Measurements from ENCODE around the gene TRIM41. TPM values are rescaled to one million over a fixed set of nuclear protein-coding genes. Genes with fewer than 3 reads are reported as not detected.
"Not testable (repeated sequence)": the region's sequence is repeated elsewhere in the genome, so short reads cannot be mapped to it uniquely, and the experiment has no call there.

The TRIM41 gene
- polyA plus RNA-seq, 1 donor from 2014 or later: 32.1 TPM

GRCh38 chr5:181212080-181212479 lies 11.0 kb upstream of the TRIM41 start:
- no peaks in the 10 kb centered on the region for H4K20me1 ChIP-seq (ENCODE audit: insufficient read depth)
- H3K4me3 ChIP-seq (ENCODE audit: low read length): no peak overlapping the region
- H2AFZ ChIP-seq (ENCODE audit: low read depth, low read length): no peak overlapping the region
- H3K9ac ChIP-seq (ENCODE audit: low read length): no peak overlapping the region
- peaks cover 2% of the 10 kb centered on the region for H3F3A ChIP-seq (ENCODE audit: insufficient read depth, low read length, poor library complexity, severe bottlenecking)
- H3K9me3 ChIP-seq (ENCODE audit: low read length): no peaks in the 10 kb centered on the region
- peaks cover 14% of the 10 kb centered on the region for H3K27me3 ChIP-seq (ENCODE audit: insufficient read depth, low read depth, low read length)
- no peak overlapping the region for H3K4me2 ChIP-seq (ENCODE audit: low read length)
- H3K27ac ChIP-seq (ENCODE audit: low read length): no peak overlapping the region
- H3K9me2 ChIP-seq (ENCODE audit: insufficient read depth, low read length): no peaks in the 10 kb centered on the region
- TF ChIP-seq, protein P1, sequence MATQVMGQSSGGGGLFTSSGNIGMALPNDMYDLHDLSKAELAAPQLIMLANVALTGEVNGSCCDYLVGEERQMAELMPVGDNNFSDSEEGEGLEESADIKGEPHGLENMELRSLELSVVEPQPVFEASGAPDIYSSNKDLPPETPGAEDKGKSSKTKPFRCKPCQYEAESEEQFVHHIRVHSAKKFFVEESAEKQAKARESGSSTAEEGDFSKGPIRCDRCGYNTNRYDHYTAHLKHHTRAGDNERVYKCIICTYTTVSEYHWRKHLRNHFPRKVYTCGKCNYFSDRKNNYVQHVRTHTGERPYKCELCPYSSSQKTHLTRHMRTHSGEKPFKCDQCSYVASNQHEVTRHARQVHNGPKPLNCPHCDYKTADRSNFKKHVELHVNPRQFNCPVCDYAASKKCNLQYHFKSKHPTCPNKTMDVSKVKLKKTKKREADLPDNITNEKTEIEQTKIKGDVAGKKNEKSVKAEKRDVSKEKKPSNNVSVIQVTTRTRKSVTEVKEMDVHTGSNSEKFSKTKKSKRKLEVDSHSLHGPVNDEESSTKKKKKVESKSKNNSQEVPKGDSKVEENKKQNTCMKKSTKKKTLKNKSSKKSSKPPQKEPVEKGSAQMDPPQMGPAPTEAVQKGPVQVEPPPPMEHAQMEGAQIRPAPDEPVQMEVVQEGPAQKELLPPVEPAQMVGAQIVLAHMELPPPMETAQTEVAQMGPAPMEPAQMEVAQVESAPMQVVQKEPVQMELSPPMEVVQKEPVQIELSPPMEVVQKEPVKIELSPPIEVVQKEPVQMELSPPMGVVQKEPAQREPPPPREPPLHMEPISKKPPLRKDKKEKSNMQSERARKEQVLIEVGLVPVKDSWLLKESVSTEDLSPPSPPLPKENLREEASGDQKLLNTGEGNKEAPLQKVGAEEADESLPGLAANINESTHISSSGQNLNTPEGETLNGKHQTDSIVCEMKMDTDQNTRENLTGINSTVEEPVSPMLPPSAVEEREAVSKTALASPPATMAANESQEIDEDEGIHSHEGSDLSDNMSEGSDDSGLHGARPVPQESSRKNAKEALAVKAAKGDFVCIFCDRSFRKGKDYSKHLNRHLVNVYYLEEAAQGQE (IDR thresholded peaks at IDR 0.05; ENCODE audit: borderline replicate concordance): no peak
- TF ChIP-seq POLR2AphosphoS5 (IDR thresholded peaks at IDR 0.05) (no peak), RAD21 (conservative IDR thresholded peaks at IDR 0.05) (no peak), SMC3 (conservative IDR thresholded peaks at IDR 0.05; ENCODE audit: poor library complexity) (no peak), TAF1 (IDR thresholded peaks at IDR 0.05; ENCODE audit: low read depth) (no peak), EP300 (conservative IDR thresholded peaks at IDR 0.05; ENCODE audit: poor library complexity, severe bottlenecking) (no peak), MXI1 (conservative IDR thresholded peaks at IDR 0.05; ENCODE audit: poor library complexity, severe bottlenecking) (no peak), EZH2 (IDR thresholded peaks at IDR 0.05; ENCODE audit: borderline replicate concordance, insufficient read depth, low read length, poor library complexity, severe bottlenecking) (no peak)
- TF ChIP-seq, protein P2, sequence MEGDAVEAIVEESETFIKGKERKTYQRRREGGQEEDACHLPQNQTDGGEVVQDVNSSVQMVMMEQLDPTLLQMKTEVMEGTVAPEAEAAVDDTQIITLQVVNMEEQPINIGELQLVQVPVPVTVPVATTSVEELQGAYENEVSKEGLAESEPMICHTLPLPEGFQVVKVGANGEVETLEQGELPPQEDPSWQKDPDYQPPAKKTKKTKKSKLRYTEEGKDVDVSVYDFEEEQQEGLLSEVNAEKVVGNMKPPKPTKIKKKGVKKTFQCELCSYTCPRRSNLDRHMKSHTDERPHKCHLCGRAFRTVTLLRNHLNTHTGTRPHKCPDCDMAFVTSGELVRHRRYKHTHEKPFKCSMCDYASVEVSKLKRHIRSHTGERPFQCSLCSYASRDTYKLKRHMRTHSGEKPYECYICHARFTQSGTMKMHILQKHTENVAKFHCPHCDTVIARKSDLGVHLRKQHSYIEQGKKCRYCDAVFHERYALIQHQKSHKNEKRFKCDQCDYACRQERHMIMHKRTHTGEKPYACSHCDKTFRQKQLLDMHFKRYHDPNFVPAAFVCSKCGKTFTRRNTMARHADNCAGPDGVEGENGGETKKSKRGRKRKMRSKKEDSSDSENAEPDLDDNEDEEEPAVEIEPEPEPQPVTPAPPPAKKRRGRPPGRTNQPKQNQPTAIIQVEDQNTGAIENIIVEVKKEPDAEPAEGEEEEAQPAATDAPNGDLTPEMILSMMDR (IDR thresholded peaks at IDR 0.05; ENCODE audit: poor library complexity, severe bottlenecking): no peak
- H3K36me3 ChIP-seq (ENCODE audit: insufficient read depth, low read length): no peaks in the 10 kb centered on the region
- no peaks in the 10 kb centered on the region for H3K79me2 ChIP-seq (replicated peaks; ENCODE audit: insufficient read depth, low read length)

- Histone ChIP-seq H3K27me3 (ENCODE audit: insufficient read depth, low read depth, low read length) (peaks cover 14% of the 10 kb centered on the region), H3K27ac (ENCODE audit: low read length) (no peak overlapping the region), H3K79me2 (replicated peaks; ENCODE audit: insufficient read depth, low read length) (no peaks in the 10 kb centered on the region), H3K9me2 (ENCODE audit: insufficient read depth, low read length) (no peaks in the 10 kb centered on the region), H3F3A (ENCODE audit: insufficient read depth, low read length, poor library complexity, severe bottlenecking) (peaks cover 2% of the 10 kb centered on the region), H3K36me3 (ENCODE audit: insufficient read depth, low read length) (no peaks in the 10 kb centered on the region), H3K4me2 (ENCODE audit: low read length) (no peak overlapping the region), H4K20me1 (ENCODE audit: insufficient read depth) (no peaks in the 10 kb centered on the region), H3K9me3 (ENCODE audit: low read length) (no peaks in the 10 kb centered on the region), H3K4me3 (ENCODE audit: low read length) (no peak overlapping the region), H2AFZ (ENCODE audit: low read depth, low read length) (no peak overlapping the region), H3K9ac (ENCODE audit: low read length) (no peak overlapping the region)
- no peak for TF ChIP-seq RAD21 (conservative IDR thresholded peaks at IDR 0.05)
- TF ChIP-seq EZH2 (IDR thresholded peaks at IDR 0.05; ENCODE audit: borderline replicate concordance, insufficient read depth, low read length, poor library complexity, severe bottlenecking): no peak
- TF ChIP-seq, protein P1 (IDR thresholded peaks at IDR 0.05; ENCODE audit: borderline replicate concordance): no peak
- TF ChIP-seq POLR2AphosphoS5 (IDR thresholded peaks at IDR 0.05): no peak
- no peak for TF ChIP-seq TAF1 (IDR thresholded peaks at IDR 0.05; ENCODE audit: low read depth)
- TF ChIP-seq EP300 (conservative IDR thresholded peaks at IDR 0.05; ENCODE audit: poor library complexity, severe bottlenecking): no peak
- no peak for TF ChIP-seq SMC3 (conservative IDR thresholded peaks at IDR 0.05; ENCODE audit: poor library complexity)
- TF ChIP-seq, protein P2 (IDR thresholded peaks at IDR 0.05; ENCODE audit: poor library complexity, severe bottlenecking): no peak
- no peak for TF ChIP-seq MXI1 (conservative IDR thresholded peaks at IDR 0.05; ENCODE audit: poor library complexity, severe bottlenecking)
Measured at GRCh38 chr5:181212934-181213333, 10.1 kb upstream of the TRIM41 start.

DNA sequence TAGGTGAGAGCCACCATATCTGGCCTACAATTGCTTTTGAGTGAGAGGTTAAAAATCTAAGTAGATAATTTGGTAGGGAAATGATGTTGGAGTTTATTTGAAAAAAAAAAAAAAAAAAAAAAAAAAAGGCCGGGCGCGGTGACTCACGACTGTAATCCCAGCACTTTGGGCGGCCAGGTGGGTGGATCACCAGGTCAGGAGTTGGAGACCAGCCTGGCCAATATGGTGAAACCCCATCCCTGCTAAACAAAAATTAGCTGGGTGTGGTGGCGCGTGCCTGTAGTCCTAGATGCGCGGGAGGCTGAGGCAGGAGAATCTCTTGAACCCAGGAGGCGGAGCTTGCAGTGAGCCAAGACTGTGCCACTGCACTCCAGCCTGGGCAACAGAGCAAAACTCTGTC lies 8.8 kb upstream of the TRIM41 start:
- H3K27me3 ChIP-seq (ENCODE audit: insufficient read depth, low read depth, low read length): peaks cover 14% of the 10 kb centered on the region
- not testable (repeated sequence) for H3K4me2 ChIP-seq (ENCODE audit: low read length); H3F3A ChIP-seq (ENCODE audit: insufficient read depth, low read length, poor library complexity, severe bottlenecking); H3K36me3 ChIP-seq (ENCODE audit: insufficient read depth, low read length); H4K20me1 ChIP-seq (ENCODE audit: insufficient read depth); H3K79me2 ChIP-seq (replicated peaks; ENCODE audit: insufficient read depth, low read length); H3K9me3 ChIP-seq (ENCODE audit: low read length); H3K9me2 ChIP-seq (ENCODE audit: insufficient read depth, low read length); H3K4me3 ChIP-seq (ENCODE audit: low read length); H2AFZ ChIP-seq (ENCODE audit: low read depth, low read length); H3K9ac ChIP-seq (ENCODE audit: low read length); H3K27ac ChIP-seq (ENCODE audit: low read length)

Data from neural cell (in vitro differentiated cells).